Left ventricle myocardium superior (tissue), 1 donor: ENCODE results near the gene PEAK1. TPM values are rescaled to one million over a fixed set of nuclear protein-coding genes. Genes with fewer than 3 reads are reported as not detected.
A peak's percentile ranks its signal among the peaks of the same experiment; 100 is the strongest.

Experiments used
- ATAC-seq: fragments of 200-7000 bp; cut with Tn5 transposase; one replicate; pipeline ENCODE4 v1.9.1; 2020; ENCODE audit warnings: mild to moderate bottlenecking, moderate library complexity
- DNase-seq: peaks from one replicate; pipeline ENCODE4 v3.0.0-alpha.2; 2020
- intact Hi-C: fragments of 100-400 bp; cut with micrococcal nuclease; formaldehyde crosslinking; loops from one replicate; pipeline ENCODE4 v1.11.0; 2022
- total RNA-seq: library from RNA; stranded (reverse); fragmentation: NEBNext Ultra II Directional; extraction: Animal tissue kit (Norgen Biotek cat#: 25700); gene quantifications from one replicate; pipeline ENCODE4 v1.2.1, GENCODE V29; 2021
- donor health status: DM: no; HTN: yes; CAD: no; lungs with severe emphysema.

The PEAK1 gene
- total RNA-seq, 1 donor from 2014 or later: 67.4 TPM

- ATAC-seq: no peak
- intact Hi-C loops: no loop called here
- no peak for DNase-seq
Measured at GRCh38 chr15:77130315-77130930, 289.5 kb downstream of the PEAK1 start.

DNA sequence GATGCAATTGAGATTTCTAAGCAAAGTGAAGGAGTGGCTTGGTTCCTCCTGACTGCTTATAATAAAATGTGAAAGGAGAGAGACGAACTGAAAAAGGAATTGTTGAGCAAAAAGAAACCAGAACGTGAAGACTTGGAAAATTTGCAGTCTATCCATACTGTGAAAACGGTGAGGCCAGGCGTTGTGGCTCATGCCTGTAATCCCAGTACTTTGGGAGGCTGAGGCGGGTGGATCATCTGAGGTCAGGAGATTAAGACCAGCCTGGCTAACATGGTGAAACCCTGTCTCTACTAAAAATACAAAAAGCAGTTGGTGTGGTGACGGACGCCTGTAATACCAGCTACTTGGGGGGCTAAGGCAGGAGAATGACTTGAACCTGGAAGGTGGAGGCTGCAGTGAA lies 292.3 kb downstream of the PEAK1 start:
- DNase-seq (no peak), ATAC-seq (no peak)
- intact Hi-C loops: loop anchor here (10.0 kb wide), 1 partner anchor 287 kb away; no protein-coding TSS in a partner anchor

GRCh38 chr15:77126529-77127326 lies 293.2 kb downstream of the PEAK1 start:
- ATAC-seq (peak; percentile 87), DNase-seq (no peak)
- intact Hi-C loops: loop anchor here (10.0 kb wide), 1 partner anchor 288 kb away; no protein-coding TSS in a partner anchor

- DNase-seq (no peak), ATAC-seq (no peak)
- intact Hi-C loops: loop anchor here (10.0 kb wide), 1 partner anchor 291 kb away; no protein-coding TSS in a partner anchor
Measured at GRCh38 chr15:77123854-77124253, 296.1 kb downstream of the PEAK1 start.

DNA sequence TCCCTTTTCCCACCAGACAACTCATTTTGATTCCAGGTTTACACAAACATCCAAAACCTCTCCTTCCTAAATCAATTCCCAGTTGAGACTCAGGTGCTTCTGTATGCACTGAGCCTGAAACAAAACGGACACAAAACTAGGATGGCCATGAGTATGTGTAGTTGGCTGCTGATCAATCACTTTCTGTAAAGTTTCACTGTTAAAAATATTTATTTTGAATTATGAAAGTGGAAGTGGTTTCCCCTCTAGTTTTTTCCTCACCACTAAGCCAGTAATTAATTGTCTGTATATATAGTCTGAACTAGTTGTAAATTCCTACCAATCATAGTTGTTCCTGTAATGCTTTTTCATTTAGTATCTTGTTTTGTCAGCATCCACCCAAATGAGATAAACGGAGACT lies 297.3 kb downstream of the PEAK1 start:
- DNase-seq: no peak
- intact Hi-C loops: loop anchor here (10.0 kb wide), 1 partner anchor 292 kb away; no protein-coding TSS in a partner anchor
- ATAC-seq: no peak

- ATAC-seq: no peak
- intact Hi-C loops: loop anchor here (10.0 kb wide), 1 partner anchor 293 kb away; no protein-coding TSS in a partner anchor
- no peak for DNase-seq
Measured at GRCh38 chr15:77121599-77121998, 298.3 kb downstream of the PEAK1 start.

DNA sequence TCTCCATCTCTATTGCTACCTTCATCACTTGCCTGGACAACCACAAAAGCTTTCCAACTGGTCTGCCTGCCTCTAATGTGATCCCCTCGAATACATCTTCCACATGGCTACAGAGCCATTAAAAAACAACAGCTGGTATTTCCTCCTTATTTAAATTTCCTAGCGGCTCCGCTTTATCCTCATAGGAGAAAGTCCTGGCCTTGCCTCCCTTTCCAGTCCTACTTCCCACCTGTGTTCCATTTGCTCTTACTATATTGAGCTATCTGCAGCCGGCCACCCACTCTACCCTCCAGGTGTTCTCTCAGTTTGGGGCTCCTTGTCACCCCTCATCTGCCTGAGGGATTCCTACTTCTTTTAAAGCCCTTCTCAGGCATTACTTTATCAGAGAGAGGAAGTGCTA lies 299.3 kb downstream of the PEAK1 start:
- intact Hi-C loops: loop anchor here (10.0 kb wide), 1 partner anchor 294 kb away; no protein-coding TSS in a partner anchor
- ATAC-seq: no peak
- no peak for DNase-seq

DNA sequence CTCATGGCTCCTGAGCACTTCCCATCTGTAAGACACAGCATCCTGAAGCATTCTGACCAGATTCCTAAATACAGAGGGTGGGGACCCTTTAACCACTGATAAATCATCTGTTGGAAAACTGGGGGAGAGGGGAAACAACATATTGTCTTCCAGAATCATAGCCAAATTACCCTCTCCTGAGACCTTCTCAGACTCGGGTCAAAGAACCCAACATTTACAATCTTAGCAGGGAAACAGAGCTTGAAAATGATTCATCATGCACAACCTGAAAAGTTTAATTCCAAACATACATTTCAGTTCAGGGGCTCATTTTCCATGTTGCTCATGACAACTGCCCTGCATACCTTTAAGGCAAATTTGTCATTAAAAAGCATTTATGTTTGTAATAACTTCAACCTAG lies 300.5 kb downstream of the PEAK1 start:
- DNase-seq: no peak
- intact Hi-C loops: loop anchor here (2.0 kb wide), 1 partner anchor 421 kb away; no protein-coding TSS in a partner anchor

GRCh38 chr15:77118882-77119321 lies 301.0 kb downstream of the PEAK1 start:
- intact Hi-C loops: loop anchor here (2.0 kb wide), 1 partner anchor 422 kb away; no protein-coding TSS in a partner anchor
- no peak for DNase-seq
- peak; percentile 80 for ATAC-seq

More for the DNA sequence above, 300.5 kb downstream of the PEAK1 start:
- ATAC-seq: no peak

DNA sequence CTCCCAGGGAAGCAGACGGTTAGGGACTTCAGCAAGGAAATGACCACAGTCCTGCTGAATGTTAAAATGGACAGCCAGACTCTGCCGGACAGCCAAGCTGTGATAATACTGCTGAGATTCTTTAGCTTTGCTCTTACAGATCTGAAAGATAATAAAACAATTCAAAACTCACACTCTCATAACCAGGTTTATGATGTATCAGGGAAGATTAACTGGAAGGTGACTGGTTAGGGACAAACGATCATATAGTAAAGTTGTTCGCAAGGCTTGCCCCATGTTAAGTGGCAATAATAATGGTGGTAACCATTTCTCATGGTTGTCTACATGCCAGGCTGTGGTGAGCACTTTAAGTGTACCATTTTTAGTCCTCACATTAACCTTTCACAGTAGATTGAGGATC lies 304.7 kb downstream of the PEAK1 start:
- intact Hi-C loops: no loop called here
- DNase-seq (no peak), ATAC-seq (no peak)

- intact Hi-C loops: no loop called here
- DNase-seq (no peak), ATAC-seq (peak; percentile 71)
Measured at GRCh38 chr15:77112838-77113504, 306.9 kb downstream of the PEAK1 start.

DNA sequence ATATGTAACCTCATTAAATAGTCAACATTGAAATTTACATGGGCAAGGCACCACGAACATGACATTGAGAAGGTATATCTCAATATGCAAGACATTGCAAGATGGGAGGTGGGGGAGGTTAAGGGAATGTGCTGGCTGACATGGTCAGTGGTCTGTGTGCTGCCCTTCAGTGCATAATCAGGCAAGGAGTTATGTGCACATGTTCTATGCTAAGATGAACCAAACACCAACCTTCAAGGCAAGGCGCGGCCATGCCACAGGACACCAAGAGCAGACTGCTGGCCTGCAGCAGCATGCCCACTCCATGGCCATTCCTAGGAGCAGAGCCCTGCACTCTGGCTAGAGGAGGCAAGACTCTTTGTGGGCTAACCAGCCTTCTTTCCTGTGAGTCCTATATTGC lies 308.1 kb downstream of the PEAK1 start:
- intact Hi-C loops: no loop called here

GRCh38 chr15:77107531-77108355 lies 312.2 kb downstream of the PEAK1 start:
- intact Hi-C loops: no loop called here
- ATAC-seq (peak; percentile 68), DNase-seq (peak; percentile 69)

More for the DNA sequence above, 308.1 kb downstream of the PEAK1 start:
- no peak for DNase-seq
- ATAC-seq: no peak

- peak; percentile 63 for DNase-seq
- intact Hi-C loops: no loop called here
- ATAC-seq: peak; percentile 85
Measured at GRCh38 chr15:77107068-77107467, 312.8 kb downstream of the PEAK1 start.

GRCh38 chr15:77104155-77104554 lies 315.7 kb downstream of the PEAK1 start:
- DNase-seq (peak; percentile 55), ATAC-seq (peak; percentile 71)
- intact Hi-C loops: no loop called here

GRCh38 chr15:77099741-77100463 lies 320.0 kb downstream of the PEAK1 start:
- no peak for DNase-seq
- ATAC-seq: no peak
- intact Hi-C loops: no loop called here

DNA sequence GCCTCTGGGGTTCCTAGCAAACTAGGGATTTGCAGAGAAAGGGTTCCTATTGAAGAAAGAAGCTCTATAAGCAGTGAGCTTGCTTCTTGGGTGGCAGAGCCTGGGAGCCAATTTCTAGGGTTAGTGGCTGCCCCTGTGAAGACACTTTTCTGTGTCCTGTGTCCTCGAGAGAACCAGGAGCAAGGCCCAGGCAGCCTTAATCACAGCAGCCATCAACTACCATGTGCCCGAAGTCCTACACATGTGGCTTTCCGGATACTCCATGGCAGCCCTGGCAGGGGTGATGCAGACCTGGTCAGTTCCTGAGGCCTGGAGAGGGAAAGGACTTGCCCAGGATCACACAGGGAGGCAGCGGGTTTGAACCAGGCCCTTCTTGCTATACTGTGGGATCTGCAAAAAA lies 321.3 kb downstream of the PEAK1 start:
- no peak for DNase-seq
- intact Hi-C loops: no loop called here

GRCh38 chr15:77097921-77098320 lies 322.0 kb downstream of the PEAK1 start:
- intact Hi-C loops: no loop called here
- no peak for ATAC-seq
- DNase-seq: no peak

More for the DNA sequence above, 321.3 kb downstream of the PEAK1 start:
- no peak for ATAC-seq
